ENCODE results near the gene ANXA2R.
A peak's percentile ranks its signal among the peaks of the same experiment; 100 is the strongest.
"Not testable (repeated sequence)": the region's sequence is repeated elsewhere in the genome, so short reads cannot be mapped to it uniquely, and the experiment has no call there.

ANXA2R gene

DNA sequence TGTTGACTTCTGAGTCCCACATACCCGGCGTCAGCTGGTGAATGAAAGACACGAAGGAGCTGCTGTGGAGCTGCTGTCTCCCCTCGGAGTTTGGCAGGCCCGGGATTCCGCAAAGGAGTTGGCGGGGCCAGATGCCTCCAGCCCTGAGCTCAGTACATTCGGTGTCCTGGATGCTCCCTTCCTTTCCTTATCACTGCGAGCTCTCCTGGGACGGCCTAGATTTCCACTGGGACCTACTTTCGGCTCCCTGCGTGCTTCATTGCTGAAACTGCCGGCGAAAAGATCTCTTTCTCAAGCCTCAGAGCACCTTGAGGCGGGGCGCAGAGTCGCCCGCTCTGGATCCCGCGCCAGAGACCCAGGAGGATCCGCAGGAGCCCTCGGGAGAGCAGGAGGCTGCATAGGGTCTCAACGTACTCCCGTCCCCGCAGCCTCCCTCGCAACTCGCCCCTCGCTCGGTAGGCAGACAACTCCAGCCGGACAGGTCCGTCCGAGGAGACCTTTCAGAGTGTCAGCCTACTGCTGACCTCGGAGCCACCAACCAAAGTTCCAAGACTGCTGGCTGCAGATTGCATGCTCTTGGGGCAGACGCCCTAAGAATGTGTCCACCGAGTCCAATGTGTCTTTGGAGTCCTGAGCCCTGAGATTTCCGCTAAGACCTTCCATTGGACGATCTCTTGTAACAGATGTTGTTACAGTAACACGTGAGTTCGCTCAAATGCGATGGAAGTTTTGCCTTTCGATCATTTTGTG, 6.1 kb downstream of the ANXA2R start:
- no peak for DNase-seq (ENCODE audit: low read depth in 2 of 2)

DNA sequence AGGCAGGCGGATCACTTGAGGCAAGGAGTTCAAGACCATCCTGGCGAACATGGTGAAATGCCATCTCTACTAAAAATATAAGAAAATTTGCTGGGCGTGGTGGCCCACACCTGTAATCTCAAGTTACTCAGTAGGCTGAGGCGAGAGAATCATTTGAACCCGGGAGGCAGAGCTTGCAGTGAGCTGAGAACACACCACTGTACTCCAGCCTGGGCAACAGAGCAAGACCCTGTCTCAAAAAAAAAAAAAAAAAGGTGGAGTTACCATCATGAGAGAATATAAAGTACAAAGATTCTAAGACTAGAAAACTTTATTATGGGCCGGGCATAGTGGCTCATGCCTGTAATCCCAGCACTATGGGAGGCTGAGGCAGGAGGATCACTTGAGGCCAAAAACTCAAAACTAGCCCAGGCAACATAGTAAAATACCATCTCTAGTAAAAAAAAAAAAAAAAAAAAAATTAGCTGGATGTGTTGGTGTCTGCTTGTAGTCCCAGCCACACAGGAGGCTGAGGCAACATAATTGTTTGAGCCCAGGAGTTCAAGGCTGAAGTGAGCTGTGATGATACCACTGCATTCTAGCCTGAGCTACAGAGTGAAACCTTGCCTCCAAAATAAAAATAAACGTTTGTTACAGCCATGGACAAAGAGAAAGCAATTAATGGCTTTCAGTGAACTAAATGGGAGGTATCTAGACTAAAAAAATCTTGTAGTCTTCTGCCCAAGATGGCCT, 12.9 kb downstream of the ANXA2R start:
- DNase-seq (ENCODE audit: low read depth in 2 of 2): no peak

DNA sequence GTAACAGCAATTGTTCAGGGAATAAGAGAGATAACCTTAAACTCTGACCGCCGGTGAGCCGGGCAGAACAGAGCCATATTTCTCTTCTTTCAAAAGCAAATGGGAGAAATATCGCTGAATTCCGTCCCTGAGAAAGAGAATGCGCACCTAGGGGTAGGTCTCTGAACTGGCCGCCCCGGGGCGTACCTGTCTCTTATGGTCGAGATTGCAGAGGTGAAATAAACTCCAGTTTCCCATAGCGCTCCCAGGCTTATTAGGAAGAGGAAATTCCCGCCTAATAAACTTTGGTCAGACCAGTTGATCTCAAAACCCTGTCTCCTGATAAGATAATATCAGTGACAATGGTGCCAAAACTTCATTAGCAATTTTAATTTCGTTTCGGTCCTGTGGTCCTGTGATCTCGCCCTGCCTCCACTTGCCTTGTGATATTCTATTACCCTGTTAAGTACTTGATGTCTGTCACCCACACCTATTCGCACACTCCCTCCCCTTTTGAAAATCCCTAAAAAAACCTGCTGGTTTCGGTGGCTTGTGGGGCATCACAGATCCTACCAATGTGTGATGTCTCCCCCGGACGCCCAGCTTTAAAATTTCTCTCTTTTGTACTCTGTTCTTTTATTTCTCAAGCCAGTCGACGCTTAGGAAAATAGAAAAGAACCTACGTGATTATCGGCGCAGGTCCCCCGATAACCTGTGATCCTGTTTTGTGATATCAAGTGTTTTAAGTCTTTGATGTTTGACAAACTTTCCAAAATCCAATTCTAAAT, 14.8 kb downstream of the ANXA2R start:
- DNase-seq (ENCODE audit: low read depth in 2 of 2): not testable (repeated sequence)

DNA sequence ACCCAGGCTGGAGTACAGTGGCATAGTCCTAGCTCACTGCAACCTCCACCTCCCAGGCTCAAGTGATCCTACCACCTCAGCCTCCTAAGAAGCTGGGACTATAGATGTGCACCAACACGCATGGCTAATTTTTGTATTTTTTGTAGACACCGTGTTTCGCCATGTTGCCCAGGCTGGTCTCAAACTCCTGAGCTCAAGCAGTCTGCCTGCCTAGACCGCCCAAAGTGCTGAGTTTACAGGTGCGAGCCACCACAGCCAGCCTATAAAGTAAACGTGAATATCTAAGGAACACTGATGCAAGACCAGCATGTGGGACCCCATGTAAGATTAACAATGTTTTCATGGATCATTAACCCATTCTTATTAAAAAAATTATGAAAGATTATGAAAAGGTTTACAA, 15.9 kb downstream of the ANXA2R start:
- no peak for DNase-seq (ENCODE audit: low read depth in 2 of 2)

DNA sequence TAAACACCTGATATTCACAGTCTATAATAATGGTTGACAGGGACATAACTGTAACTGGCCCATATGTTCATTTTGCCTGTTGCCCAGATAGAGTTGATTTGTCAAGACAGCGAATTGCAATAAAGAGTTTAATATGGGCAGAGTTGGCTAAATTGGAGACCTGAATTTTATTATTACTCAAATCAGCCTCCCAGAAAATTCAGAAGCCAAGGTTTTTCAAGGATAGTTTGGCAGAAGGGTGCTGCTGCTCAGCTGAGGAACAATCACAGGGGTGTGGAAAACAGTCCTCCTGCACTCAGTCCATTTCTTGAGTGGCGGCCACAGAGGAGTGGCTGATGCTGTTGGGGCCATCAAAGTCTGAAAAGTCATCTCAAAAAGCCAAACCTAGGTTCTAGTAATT, 19.0 kb downstream of the ANXA2R start:
- no peak for DNase-seq (ENCODE audit: low read depth in 2 of 2)

DNA sequence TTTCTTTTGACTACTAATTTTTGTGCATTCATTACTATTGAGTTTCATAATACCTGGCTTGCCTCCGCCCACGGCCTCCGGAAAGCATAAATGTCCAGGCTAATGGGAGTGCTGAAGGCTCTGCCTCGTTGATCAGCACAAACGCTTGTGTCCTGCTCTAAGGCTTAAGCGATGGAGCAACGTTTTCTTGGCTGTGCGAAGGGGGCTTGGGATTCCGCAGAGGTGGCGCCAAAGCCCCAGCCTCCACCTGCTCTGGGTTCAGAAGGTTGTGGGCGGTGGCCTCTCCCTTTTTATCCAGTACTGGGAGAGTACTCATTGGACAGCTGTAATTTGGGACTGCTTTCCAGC, 19.7 kb downstream of the ANXA2R start:
- no peak for DNase-seq (ENCODE audit: low read depth in 2 of 2)

DNA sequence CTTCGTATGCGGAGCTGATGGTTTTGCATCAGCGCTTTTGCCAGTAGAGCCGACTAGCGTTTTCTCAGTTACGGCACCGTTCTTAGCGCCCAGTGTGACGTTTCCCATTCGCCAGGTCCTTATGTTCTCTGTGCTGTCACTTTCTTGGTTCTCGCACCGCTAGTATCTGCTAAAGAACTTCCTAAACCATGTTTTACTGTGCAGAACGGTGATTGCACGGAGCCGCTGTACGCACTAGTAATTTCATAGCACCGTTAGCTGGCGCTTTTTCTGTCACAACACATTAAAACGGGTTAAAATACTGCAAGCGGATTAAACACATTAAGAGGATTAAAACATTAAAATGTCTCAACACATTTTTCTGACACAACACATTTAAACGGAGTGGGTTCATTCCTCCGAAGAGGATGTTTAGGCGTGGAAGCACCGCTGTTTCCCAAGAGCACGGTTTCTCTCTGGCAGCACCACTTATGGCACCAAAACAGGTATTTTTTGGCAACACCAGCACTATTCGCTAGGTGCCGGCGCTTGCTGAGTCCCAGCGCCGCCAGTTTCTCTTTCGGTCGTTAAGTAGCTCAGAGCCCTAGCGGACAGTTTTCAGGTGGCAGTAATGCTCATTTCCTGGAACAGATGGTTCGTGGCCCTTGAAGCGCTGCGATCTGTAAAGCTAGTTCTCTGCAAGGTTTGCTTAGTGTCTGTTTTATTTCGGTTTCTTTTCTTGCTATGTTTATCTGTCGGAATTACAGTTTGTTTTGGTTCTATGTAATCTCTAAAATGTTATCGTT, 20.3 kb downstream of the ANXA2R start:
- DNase-seq (ENCODE audit: low read depth in 2 of 2): peak; percentile 61 to 72

DNA sequence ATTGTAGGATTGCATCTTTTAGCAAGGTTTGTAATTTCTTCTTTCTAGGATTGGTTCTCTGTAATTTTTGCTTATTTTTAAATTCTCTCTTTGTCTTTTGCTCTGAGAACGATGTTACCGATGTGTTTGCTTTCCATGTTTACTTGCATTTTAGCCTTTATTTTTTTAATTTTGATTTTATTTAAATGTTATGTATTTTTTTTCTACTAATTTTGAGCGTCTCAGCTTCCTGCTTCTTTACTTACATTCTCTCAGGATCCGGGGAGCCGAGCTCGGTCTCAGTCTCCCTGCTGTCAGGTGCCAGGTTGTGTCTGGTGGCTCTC, 20.9 kb downstream of the ANXA2R start:
- DNase-seq (ENCODE audit: low read depth in 2 of 2): no peak

DNA sequence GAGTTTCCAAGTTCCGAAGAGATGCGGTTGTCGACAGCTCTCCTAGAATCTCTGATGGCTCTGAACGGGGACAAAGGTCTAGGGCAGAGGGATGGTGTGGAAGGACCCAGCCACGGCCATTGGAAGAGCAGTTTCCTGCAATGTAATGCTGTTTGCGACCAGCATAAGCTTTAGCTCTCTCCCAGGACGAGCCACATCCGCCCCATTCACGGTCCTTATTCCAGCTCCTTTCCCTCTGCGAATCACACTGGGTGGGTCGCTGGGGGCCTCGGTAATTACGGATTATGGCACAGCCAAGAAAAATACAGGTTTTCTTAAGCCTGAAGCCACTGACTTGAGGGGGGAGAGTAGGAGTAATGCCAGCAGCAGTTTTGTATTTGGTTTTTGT, 22.7 kb downstream of the ANXA2R start:
- DNase-seq (ENCODE audit: low read depth in 2 of 2): no peak

DNA sequence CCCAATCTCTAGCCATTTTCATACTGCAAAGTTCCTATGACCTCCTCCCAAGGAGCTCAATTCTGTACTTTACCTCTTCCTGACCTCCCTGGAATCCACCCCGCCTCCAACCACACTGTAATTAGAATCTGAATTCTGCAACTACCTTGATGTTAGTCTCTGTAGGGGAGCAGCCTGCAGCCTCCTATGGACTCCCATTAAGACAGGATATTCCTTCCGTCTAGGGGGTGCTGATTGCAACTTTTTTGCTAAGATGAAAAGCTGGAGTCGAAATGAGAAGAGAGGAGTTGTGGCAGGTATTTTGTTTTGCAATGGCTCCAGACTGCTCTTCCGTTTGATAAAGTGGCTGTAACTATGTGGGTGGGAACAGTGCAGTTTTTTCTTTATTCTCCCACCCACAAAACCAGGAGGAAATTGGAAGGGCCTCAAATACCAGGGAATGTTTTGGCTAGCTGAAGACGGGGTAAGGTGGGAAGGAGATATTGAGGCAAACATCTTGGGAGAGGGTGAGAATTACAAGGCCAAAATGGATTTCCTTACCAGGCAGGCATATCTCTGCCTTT, 23.8 kb downstream of the ANXA2R start:
- DNase-seq (ENCODE audit: low read depth in 2 of 2): no peak

DNA sequence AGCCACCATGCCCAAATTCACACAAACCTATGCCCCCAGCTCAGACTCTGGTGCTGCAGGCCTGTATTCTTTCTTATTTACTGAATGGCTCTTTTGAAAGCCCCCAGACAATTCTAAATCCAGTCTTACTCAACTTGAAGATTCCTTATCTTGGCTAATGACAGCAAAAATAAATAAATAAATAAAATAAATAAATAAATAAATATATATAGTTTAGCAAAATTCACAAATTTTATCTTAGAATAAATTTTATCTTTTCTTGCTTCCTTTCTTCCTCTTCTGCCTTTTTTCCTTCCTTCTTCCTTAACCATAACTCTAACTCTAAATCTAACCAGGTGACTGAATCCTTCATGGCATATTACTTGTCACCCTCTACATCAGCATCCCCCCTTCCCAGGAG, 25.6 kb downstream of the ANXA2R start:
- DNase-seq (ENCODE audit: low read depth in 2 of 2): no peak

DNA sequence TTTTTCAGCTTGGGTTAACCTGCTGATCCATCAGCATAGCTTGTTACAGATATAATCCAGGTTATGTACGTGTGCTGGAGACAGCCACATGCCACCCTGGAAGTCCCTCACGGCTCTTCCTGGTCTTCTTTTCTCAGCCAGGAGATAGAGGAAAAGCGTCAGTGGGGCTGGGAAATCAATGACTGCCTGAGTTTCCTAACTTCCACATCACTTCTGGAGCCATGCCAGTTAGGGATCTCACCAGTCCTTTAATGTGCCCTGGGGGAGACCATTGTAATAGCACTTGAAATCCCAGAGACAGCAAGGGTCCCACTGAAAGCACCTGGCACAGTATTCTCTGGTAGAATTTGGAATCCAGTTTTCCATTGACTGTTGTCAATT, 29.2 kb downstream of the ANXA2R start:
- DNase-seq (ENCODE audit: low read depth in 2 of 2): no peak

DNA sequence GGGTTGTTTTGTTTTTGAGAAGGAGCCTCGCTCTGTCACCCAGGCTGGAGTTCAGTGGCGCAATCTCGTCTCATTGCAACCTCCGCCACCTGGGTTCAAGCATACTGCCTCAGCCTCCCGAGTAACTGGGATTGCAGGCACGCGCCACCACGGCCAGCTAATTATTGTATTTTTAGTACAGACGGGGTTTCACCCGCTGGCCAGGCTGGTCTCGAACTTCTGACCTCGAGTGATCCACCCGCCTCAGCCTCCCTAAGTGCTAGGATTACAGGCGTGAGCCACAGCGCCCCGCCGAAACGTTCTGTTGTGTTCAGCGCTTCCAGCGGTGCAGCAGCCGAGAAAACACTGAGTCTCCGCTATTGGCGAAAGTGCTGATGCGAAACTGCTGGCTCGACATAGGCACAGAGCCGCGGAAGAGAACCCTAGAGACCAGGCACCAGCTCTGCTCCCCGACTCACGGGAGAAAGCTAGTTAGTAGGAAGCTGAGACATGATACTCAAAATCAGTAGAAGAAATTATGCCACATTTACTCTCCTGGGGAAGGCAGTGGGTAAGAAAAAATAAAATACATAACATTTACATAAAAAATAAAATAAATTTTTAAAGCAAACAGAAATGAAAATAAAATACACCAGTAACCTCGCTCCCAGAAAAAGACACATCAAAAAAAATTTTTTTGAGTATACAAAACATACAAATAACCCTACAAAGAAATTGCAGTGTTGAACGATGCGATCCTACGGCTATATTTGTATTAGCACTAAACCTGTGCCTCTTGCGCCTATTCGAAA, 31.6 kb downstream of the ANXA2R start:
- peak; percentile 68 to 84 for DNase-seq (ENCODE audit: low read depth in 2 of 2)

DNA sequence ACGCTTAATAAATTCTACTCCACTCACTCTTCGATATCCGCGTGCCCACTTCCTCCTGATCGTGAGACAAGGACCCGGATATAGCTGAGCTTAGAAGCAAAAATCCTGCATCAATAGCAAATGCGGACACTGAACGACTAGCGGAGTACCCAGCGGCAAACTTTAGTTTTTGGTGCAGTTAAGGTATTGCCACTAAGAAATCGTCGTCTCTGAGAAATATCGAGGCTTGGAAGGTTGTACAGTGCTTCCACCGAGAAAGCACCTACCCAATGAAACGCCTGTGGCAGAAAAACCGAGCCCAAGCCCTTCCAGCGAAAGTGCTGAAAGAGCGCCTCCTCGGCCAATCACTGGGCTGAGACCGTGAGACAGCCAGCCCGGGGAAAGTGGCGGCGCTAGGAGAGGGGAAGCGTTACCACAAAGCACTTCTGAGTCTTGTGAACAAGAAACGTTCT, 32.2 kb downstream of the ANXA2R start:
- DNase-seq (ENCODE audit: low read depth in 2 of 2): peak; percentile 48 to 62

DNA sequence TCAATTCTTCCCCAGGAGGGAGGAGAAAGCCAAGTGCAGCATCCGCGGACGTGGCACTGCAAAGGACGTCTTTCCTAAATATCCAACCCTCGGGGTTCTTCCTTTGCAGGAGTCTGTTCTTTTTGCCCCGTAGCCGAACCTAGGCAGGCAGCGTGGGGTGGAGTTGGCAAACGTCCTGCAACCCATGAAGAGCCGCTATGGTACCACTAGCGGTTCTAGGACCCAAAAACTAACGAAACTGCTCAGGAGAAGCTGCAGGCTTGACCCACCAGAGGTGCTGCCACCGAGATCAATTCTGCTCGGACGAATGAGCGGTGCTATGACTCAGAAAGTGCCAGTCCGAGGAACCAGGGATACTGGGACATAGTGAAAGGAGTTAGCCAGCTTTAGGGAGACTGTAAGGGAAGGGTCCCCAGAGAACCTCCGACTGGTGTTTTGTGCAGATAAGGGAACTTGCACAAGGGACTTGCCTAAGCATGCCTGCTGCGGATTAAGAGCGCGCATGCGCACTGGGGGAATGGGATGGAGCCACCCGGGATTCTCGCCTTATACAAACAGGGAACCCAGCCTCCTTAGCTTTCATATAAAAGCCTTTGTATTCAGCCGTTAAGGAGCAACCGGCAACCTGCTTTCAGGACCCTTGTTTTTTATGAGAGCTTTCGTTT, 32.7 kb downstream of the ANXA2R start:
- peak; percentile 59 to 63 for DNase-seq (ENCODE audit: low read depth in 2 of 2)

DNA sequence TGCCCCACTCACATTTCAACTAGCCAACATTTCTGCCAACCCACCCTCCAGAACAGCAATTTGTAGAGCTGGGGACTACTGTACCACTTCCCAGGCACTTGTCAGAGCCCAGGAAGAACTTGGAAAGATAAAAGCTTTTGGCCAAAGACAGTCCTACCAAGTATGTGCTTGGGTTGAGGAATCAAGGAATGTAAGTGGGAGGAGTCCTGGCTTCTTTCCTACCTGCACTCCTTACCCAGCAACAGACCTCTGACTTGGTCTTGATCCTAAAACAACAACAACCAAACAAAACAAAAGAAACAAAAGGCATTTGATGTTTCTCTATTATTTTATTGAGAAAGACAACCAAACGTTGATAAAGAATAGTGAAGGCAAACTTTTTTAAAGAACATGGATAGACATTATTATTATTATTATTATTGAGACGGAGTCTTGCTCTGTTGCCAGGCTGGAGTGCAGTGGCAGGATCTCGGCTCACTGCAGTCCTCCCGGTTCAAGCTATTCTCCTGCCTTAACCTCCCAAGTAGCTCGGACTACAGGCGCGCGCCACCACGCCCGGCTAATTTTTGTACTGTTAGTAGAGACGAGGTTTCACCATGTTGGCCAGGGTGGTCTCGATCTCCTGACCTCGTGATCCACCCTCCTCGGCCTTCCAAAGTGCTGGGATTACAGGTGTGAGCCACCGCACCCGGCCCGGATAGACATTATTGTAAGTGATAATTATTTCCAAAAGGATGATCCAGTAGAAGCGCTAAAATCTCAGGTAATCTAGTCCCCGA, 33.5 kb downstream of the ANXA2R start:
- DNase-seq (ENCODE audit: low read depth in 2 of 2): no peak

DNA sequence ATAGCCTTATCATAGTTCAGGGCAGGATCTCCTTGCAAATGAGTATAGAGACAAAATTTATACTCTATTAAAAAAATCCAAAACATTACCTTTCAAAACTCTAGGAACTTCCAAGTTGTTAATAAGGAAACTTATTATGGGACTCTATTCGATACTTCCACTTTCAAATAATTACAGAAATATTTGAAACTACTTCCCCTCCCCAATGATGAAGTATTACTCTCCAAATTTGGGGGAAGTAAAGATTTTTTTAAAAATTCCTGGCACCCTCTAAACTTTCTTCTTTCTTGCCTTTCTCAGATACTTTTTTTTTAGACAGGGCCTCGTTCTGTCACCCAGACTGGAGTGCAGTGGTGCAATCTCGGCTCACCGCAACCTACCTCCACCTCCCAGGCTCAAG, 35.1 kb downstream of the ANXA2R start:
- no peak for DNase-seq (ENCODE audit: low read depth in 2 of 2)

DNA sequence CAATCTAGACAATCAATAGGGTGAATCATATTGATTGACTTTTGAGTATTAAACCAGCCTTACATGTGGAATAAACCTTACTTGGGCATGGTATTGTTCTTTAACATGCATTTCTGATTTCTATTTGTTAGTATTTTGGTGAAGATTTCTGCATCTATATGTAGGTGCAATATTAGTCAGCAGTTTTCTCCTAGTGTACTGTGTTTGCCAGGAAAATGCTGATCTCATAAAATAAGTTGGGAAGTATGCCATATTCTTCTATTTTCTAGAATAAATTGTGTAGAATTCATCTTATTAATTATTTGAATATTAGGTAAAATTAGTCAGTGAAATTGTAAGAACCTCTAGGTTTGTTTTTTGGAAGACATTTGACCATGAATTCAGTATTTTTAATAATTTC, 38.4 kb downstream of the ANXA2R start:
- DNase-seq (ENCODE audit: low read depth in 2 of 2): no peak

DNA sequence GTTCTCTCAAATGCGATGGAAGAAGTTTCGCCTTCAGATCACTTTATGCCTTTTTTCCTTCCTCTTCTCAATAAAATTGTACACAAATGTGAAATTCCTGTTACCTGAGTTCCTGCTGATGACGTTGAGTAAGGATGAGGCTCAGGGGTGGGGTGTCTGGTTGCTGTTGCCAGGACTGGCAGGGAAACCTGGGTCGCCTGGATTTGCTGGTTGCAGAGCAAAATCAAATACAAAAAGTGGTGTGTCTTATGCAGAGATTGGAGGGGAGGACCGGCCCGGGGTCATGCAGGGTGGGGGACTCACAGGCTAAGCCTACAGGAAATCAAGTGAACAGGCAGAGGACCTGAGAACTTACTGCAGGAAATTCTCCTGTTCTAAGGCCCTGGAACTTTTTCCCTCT, 39.2 kb downstream of the ANXA2R start:
- DNase-seq (ENCODE audit: low read depth in 2 of 2): no peak

Data from stimulated activated CD8-positive, alpha-beta memory T cell treated with anti-CD3 and anti-CD28 coated beads, Interleukin-2, amount 100 ng/mL, for 1 hour (primary cell).